Adrenal gland (tissue), 5 donors: ENCODE data around the gene ADGRA3.

Experiments
- POLR2A ChIP-seq, 2 donors: fragments of 450-650 bp; IDR thresholded peaks; one replicate each; pipeline ENCODE4 v1.6.1; 2017; ENCODE audit warnings: antibody characterized with exemption in 2 of 2, mild to moderate bottlenecking in 2 of 2, moderate library complexity in 1 of 2
- TF ChIP-seq, protein P1 (sequence below), 6 experiments: fragments of 450-650 bp in 4 of 6; fragments of 200-600 bp in 2 of 6; sonication (generic) in 1 of 6; IDR thresholded peaks; 1 replicate in 5 of 6; 2 replicates in 1 of 6; pipeline versions ENCODE4 v1.5.1 to v1.8.0; 2016 to 2021; ENCODE audit warnings: antibody characterized with exemption in 6 of 6, mild to moderate bottlenecking in 2 of 6, moderate library complexity in 1 of 6
- donor health status: DM: no; HTN: no; CAD: no.

DNA sequence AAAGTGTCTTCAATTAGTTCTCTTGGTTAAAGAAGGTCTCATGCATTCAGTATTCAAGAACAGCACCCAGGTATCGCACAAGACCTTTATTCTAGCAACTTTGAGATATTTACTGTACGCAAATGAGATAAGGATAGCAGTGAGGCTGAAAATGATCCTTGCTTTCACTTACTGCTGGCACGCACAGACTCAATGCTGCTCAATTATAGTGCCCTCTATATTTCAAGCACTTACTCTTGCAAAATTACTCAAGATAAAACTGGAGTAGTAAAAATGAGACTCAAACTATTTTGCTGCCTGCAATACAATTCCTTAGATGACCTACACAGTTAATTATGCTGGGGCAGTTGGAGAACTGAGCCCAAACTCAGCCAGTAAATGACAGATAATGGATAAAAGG is 60.9 kb downstream of the ADGRA3 start:
- no peak for TF ChIP-seq POLR2A (IDR thresholded peaks at IDR 0.05)
- TF ChIP-seq, protein P1, sequence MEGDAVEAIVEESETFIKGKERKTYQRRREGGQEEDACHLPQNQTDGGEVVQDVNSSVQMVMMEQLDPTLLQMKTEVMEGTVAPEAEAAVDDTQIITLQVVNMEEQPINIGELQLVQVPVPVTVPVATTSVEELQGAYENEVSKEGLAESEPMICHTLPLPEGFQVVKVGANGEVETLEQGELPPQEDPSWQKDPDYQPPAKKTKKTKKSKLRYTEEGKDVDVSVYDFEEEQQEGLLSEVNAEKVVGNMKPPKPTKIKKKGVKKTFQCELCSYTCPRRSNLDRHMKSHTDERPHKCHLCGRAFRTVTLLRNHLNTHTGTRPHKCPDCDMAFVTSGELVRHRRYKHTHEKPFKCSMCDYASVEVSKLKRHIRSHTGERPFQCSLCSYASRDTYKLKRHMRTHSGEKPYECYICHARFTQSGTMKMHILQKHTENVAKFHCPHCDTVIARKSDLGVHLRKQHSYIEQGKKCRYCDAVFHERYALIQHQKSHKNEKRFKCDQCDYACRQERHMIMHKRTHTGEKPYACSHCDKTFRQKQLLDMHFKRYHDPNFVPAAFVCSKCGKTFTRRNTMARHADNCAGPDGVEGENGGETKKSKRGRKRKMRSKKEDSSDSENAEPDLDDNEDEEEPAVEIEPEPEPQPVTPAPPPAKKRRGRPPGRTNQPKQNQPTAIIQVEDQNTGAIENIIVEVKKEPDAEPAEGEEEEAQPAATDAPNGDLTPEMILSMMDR (IDR thresholded peaks at IDR 0.05): no peak
